Trophoblast cell (in vitro differentiated cells and primary cell): Measurements from ENCODE around the gene ZDHHC22.
A peak's percentile ranks its signal among the peaks of the same experiment; 100 is the strongest.

Source experiments
- DNase-seq, 2 donors: peaks; one replicate each; pipeline ENCODE4 v3.0.0-alpha.2; 2016
- H2AFZ ChIP-seq: 2 replicates; pipeline ENCODE4 v1.6.1; 2013; ENCODE audit warnings: low read length, moderate library complexity, mild to moderate bottlenecking; ENCODE audit not compliant: insufficient read depth, poor library complexity
- H2AK5ac ChIP-seq: 2 replicates; pipeline ENCODE4 v1.6.1; 2013; ENCODE audit warnings: mild to moderate bottlenecking, low read length
- H2BK120ac ChIP-seq: 2 replicates; pipeline ENCODE4 v1.6.1; 2013; ENCODE audit warnings: low read length, mild to moderate bottlenecking, moderate library complexity; ENCODE audit not compliant: insufficient read depth, poor library complexity
- H2BK12ac ChIP-seq: 2 replicates; pipeline ENCODE4 v1.6.1; 2013; ENCODE audit warnings: mild to moderate bottlenecking, low read length, moderate library complexity
- H2BK5ac ChIP-seq: 2 replicates; pipeline ENCODE4 v1.6.1; 2013; ENCODE audit warnings: low read length, low read depth, moderate library complexity, mild to moderate bottlenecking; ENCODE audit not compliant: poor library complexity
- H3K14ac ChIP-seq: 2 replicates; pipeline ENCODE4 v1.6.1; 2013; ENCODE audit warnings: mild to moderate bottlenecking, low read length
- H3K18ac ChIP-seq: 2 replicates; pipeline ENCODE4 v1.6.1; 2013; ENCODE audit warnings: mild to moderate bottlenecking, low read length
- H3K23ac ChIP-seq: 2 replicates; pipeline ENCODE4 v1.6.1; 2013; ENCODE audit warnings: low read length
- H3K27ac ChIP-seq: 2 replicates; pipeline ENCODE4 v1.5.1; 2013; ENCODE audit warnings: low read depth, mild to moderate bottlenecking, inconsistent platforms, low read length, moderate library complexity
- H3K27me3 ChIP-seq: 2 replicates; pipeline ENCODE4 v1.6.1; 2013; ENCODE audit warnings: inconsistent platforms, mild to moderate bottlenecking, low read length, moderate library complexity; ENCODE audit not compliant: insufficient read depth
- H3K36me3 ChIP-seq, 2 experiments: 1 replicate in 1 of 2; 2 replicates in 1 of 2; pipeline ENCODE4 v1.6.1; 2013; ENCODE audit warnings: low read length in 2 of 2, mild to moderate bottlenecking in 2 of 2, moderate library complexity in 1 of 2; ENCODE audit not compliant: insufficient read depth in 2 of 2, control insufficient read depth in 1 of 2
- H3K4ac ChIP-seq: 2 replicates; pipeline ENCODE4 v1.6.1; 2013; ENCODE audit warnings: low read depth, mild to moderate bottlenecking, low read length, moderate library complexity
- H3K4me1 ChIP-seq, 2 experiments: 1 replicate in 1 of 2; 2 replicates in 1 of 2; pipeline ENCODE4 v1.6.1; 2013; ENCODE audit warnings: low read length in 2 of 2, mild to moderate bottlenecking in 2 of 2, moderate library complexity in 1 of 2; ENCODE audit not compliant: insufficient read depth in 2 of 2, control insufficient read depth in 1 of 2
- H3K4me2 ChIP-seq: 2 replicates; pipeline ENCODE4 v1.6.1; 2013; ENCODE audit warnings: inconsistent platforms, mild to moderate bottlenecking, low read length, moderate library complexity
- H3K4me3 ChIP-seq: 2 replicates; pipeline ENCODE4 v1.5.1; 2013; ENCODE audit warnings: mild to moderate bottlenecking, low read depth, low read length, inconsistent platforms
- H3K79me1 ChIP-seq: one replicate; pipeline ENCODE4 v1.6.1; 2013; ENCODE audit warnings: low read length
- H3K79me2 ChIP-seq: 2 replicates; pipeline ENCODE4 v1.6.1; 2013; ENCODE audit warnings: low read length, mild to moderate bottlenecking; ENCODE audit not compliant: control insufficient read depth, insufficient read depth, poor library complexity
- H3K9ac ChIP-seq: 2 replicates; pipeline ENCODE4 v1.6.1; 2013; ENCODE audit warnings: mild to moderate bottlenecking, low read length
- H3K9me3 ChIP-seq: 2 replicates; pipeline ENCODE4 v1.6.1; 2013; ENCODE audit warnings: low read depth, mild to moderate bottlenecking, control low read depth, inconsistent platforms, low read length; ENCODE audit not compliant: insufficient read depth
- H4K12ac ChIP-seq: 2 replicates; pipeline ENCODE4 v1.6.1; 2013; ENCODE audit warnings: low read depth, mild to moderate bottlenecking, low read length, moderate library complexity
- H4K8ac ChIP-seq: 2 replicates; pipeline ENCODE4 v1.6.1; 2013; ENCODE audit warnings: low read depth, mild to moderate bottlenecking, low read length, moderate library complexity
- H4K91ac ChIP-seq: one replicate; pipeline ENCODE4 v1.6.1; 2013; ENCODE audit warnings: low read depth, mild to moderate bottlenecking, low read length, moderate library complexity
- WGBS: extraction: QIAGEN DNeasy Blood & Tissue Kit; methylation state at CpG from one replicate; pipeline ENCODE4 v1.1.7; 2013; ENCODE audit warnings: missing lambda C conversion rate; ENCODE audit not compliant: insufficient read length, insufficient coverage; ENCODE audit errors: extremely low coverage; 5-methylcytosine and 5-hydroxymethylcytosine counted together

ZDHHC22 gene

DNA sequence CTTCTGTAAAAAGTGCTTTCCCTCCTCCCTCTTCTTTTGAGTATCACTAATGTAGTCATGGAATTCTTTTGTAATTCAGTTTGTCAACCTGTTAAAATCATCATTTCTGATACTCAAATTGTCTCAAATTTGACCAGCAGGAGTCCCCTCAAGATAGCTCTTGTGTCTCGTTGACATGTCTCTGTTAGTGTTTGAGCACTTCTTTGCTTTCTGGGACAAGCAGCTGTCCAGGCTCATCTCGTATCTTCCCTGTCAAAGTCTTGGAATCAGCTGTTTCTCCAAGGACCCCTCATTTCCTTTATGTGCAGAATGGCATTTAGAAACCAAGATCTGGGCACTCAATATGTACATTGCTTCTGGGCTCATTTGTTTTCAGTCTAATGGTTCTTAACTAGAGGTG lies 32.8 kb downstream of the ZDHHC22 start:
- Histone ChIP-seq H3K36me3 (peaks cover 7 to 8% of the 10 kb centered on the region in 2 experiments), H3K4me2 (no peak overlapping the region), H4K91ac (no peak overlapping the region), H2BK120ac (no peak overlapping the region), H2BK12ac (no peak overlapping the region), H3K9ac (no peak overlapping the region), H3K27me3 (no peaks in the 10 kb centered on the region), H3K4me1 (peaks cover 8 to 9% of the 10 kb centered on the region in 2 experiments), H3K18ac (no peak overlapping the region), H3K27ac (no peak overlapping the region), H3K79me2 (peaks cover 4% of the 10 kb centered on the region), H4K12ac (no peak overlapping the region), H4K8ac (no peak overlapping the region), H2AK5ac (no peak overlapping the region), H3K9me3 (no peaks in the 10 kb centered on the region), H3K79me1 (peaks cover 5% of the 10 kb centered on the region), H2BK5ac (no peak overlapping the region), H3K4ac (no peak overlapping the region), H3K23ac (no peak overlapping the region), H2AFZ (no peak overlapping the region), H3K4me3 (no peak overlapping the region), H3K14ac (no peak overlapping the region)
- no CpG with 5 or more reads among the region's 2 CpGs for WGBS
- DNase-seq = no peak

DNA sequence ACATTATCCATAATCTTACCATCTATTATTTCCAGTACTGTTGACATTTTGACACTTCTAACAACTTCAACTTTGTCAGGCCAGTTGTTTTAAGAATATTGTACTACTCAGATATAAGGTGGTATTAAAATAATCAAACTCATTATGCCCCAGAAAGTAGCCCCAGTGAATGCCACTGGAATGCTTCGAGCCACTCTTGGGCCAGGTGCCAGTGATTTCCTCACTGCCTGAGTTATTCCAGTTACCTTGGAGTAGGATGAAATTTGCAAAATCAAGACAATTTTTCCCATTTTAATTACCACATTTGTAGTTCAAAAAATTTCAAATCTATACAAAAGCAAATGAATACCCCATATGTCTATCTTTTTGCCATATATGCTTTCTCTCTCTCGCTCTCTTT lies 34.4 kb downstream of the ZDHHC22 start:
- H3K4ac ChIP-seq = no peak overlapping the region
- H4K91ac ChIP-seq = no peak overlapping the region
- no peak overlapping the region for H3K27ac ChIP-seq
- H3K36me3 ChIP-seq = peaks cover 0 to 2% of the 10 kb centered on the region in 2 experiments
- H3K79me2 ChIP-seq = peaks cover 4% of the 10 kb centered on the region
- no peak overlapping the region for H2AFZ ChIP-seq
- H3K4me1 ChIP-seq = peaks cover 6 to 9% of the 10 kb centered on the region in 2 experiments
- H2BK12ac ChIP-seq = no peak overlapping the region
- no peak overlapping the region for H4K12ac ChIP-seq
- H3K9me3 ChIP-seq = no peaks in the 10 kb centered on the region
- WGBS = no CpG with 5 or more reads among the region's 2 CpGs
- H3K18ac ChIP-seq = no peak overlapping the region
- no peaks in the 10 kb centered on the region for H3K27me3 ChIP-seq
- no peak overlapping the region for H2BK5ac ChIP-seq
- no peak overlapping the region for H3K9ac ChIP-seq
- no peak overlapping the region for H4K8ac ChIP-seq
- H3K23ac ChIP-seq = no peak overlapping the region
- no peak overlapping the region for H3K4me3 ChIP-seq
- no peak overlapping the region for H3K4me2 ChIP-seq
- no peak overlapping the region for H3K14ac ChIP-seq
- H2BK120ac ChIP-seq = no peak overlapping the region
- no peak overlapping the region for H2AK5ac ChIP-seq
- no peak for DNase-seq
- H3K79me1 ChIP-seq = peaks cover 5% of the 10 kb centered on the region

DNA sequence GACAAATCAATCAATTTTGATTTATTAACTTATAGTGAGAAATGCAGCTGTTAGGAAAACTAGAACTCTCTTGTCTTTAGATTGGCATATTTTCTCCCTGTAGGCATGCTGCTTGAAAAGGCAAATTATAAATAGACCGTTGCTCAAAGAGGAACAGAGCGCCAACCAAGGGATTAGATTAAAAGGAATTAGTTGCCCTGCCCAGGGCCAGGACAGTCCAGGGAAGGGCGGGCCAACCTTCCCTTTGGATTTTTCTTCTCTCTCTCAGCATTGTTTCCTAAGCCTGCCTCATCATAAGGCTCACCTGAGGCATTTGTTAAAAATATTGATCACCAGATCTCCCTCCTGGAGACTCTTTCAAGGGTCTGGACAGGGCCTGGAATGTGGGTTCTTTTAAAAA lies 34.9 kb downstream of the ZDHHC22 start:
- WGBS = no CpG with 5 or more reads among the region's 3 CpGs
- Histone ChIP-seq H3K18ac (no peak overlapping the region), H3K9ac (no peak overlapping the region), H4K8ac (no peak overlapping the region), H3K79me1 (peaks cover 5% of the 10 kb centered on the region), H3K9me3 (no peaks in the 10 kb centered on the region), H4K12ac (no peak overlapping the region), H3K4me1 (peaks cover 3 to 5% of the 10 kb centered on the region in 2 experiments), H4K91ac (no peak overlapping the region), H3K36me3 (no peaks in the 10 kb centered on the region), H3K4ac (no peak overlapping the region), H2BK120ac (no peak overlapping the region), H2BK12ac (no peak overlapping the region), H3K79me2 (peaks cover 1% of the 10 kb centered on the region), H3K4me2 (no peak overlapping the region), H2BK5ac (no peak overlapping the region), H2AK5ac (no peak overlapping the region), H3K4me3 (no peak overlapping the region), H3K14ac (no peak overlapping the region), H2AFZ (no peak overlapping the region), H3K23ac (no peak overlapping the region), H3K27ac (no peak overlapping the region), H3K27me3 (no peaks in the 10 kb centered on the region)
- DNase-seq = no peak

DNA sequence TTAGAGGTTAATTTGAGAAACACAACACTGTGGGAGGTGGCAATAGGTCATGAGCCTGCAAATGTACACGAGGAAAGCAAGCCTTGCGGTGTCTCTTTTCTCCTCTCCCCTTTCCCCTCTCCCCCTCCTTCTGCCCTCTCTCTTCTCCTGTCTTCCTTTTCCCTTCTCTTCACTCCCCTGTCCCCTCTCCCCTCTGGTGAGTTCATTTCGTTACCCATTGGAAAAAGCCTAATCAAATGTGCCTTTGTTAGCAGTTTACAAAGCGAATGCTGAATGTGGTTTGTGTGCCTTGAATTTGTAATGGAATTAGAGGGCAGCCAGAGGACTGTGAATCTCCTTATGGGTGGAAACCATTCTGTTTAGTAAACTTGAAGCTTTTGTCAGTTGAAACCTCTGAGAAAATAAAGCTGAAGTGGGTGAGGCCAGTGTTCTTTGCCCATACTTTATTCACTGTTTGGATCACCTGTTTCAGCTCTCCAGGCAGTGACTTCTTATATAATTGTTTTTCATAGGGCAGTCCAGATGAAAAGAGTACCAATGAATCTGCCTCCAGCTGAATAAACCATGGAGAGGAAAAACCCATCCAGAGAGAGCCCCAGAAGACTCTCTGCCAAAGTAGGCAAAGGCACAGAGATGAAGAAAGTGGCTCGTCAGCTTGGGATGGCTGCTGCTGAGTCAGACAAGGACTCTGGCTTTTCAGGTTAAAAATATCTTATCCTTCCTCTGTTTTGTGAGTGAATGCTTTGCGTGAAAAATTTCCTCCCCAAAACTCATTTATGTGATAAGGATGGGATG lies 36.2 kb downstream of the ZDHHC22 start:
- H4K91ac ChIP-seq = no peak overlapping the region
- peak overlapping the region; percentile 38 for H3K9ac ChIP-seq
- H3K27me3 ChIP-seq = no peaks in the 10 kb centered on the region
- no peaks in the 10 kb centered on the region for H3K9me3 ChIP-seq
- WGBS = no CpG with 5 or more reads among the region's 6 CpGs
- DNase-seq = no peak
- no peak overlapping the region for H3K27ac ChIP-seq
- H2BK5ac ChIP-seq = peak overlapping the region; percentile 37
- H3K4me1 ChIP-seq = peaks cover 3 to 6% of the 10 kb centered on the region in 2 experiments
- H2BK12ac ChIP-seq = no peak overlapping the region
- no peak overlapping the region for H3K4me2 ChIP-seq
- H3K18ac ChIP-seq = no peak overlapping the region
- no peak overlapping the region for H2BK120ac ChIP-seq
- H4K8ac ChIP-seq = no peak overlapping the region
- peaks cover 3% of the 10 kb centered on the region for H3K79me1 ChIP-seq
- H4K12ac ChIP-seq = no peak overlapping the region
- H2AK5ac ChIP-seq = no peak overlapping the region
- H3K4me3 ChIP-seq = no peak overlapping the region
- no peaks in the 10 kb centered on the region for H3K36me3 ChIP-seq
- peaks cover 3% of the 10 kb centered on the region for H3K79me2 ChIP-seq
- H3K4ac ChIP-seq = no peak overlapping the region
- H3K14ac ChIP-seq = no peak overlapping the region
- H3K23ac ChIP-seq = no peak overlapping the region
- no peak overlapping the region for H2AFZ ChIP-seq
